Raji (cell line): Measurements from ENCODE around the gene KCNK7.

Experiments used
- POLR2A ChIP-seq: IDR thresholded peaks from 2 replicates; pipeline ENCODE4 v1.6.1; 2011; ENCODE audit warnings: low read depth, low read length, control low read depth; ENCODE audit not compliant: insufficient read depth

Gene KCNK7

DNA sequence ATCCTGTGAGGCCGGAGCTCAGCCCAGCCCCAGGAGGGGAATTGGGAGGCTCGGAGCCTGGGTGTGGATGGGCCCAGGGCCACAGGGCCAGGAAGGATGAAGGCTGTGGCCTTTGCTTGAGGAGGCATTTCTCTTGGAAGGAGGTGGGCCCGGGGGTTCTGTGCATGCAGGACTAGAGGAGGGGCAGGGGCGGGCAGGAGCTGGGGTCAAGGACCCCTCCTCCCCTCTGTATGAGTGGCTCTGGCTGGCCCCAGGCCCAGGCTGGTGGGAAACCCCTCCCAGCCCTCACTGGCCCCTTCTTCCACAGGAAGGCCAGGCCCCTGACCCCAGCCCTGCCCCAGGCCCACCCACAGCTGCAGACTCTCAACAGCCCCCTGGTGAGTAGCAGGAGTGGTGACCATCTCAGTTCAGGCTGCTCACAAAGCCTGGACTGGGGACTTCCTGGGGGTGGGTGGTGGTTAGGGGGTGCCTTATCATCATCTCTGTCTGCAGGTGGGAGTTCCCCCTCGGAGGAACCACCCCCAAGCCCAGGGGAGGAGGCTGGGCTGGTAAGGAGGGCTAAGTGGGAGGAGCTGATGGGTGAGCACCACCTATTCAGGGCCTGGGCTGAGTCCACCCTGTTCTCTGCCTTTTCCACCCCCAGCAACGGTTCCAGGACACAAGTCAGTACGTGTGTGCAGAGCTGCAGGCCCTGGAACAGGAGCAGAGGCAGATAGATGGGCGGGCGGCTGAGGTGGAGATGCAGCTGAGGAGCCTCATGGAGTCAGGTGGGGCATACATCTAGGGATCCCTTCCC, 6.0 kb downstream of the KCNK7 start:
- TF ChIP-seq POLR2A, result 0 out of 2 replicates have a peak, but pooled peaks have one; percentile 22

DNA sequence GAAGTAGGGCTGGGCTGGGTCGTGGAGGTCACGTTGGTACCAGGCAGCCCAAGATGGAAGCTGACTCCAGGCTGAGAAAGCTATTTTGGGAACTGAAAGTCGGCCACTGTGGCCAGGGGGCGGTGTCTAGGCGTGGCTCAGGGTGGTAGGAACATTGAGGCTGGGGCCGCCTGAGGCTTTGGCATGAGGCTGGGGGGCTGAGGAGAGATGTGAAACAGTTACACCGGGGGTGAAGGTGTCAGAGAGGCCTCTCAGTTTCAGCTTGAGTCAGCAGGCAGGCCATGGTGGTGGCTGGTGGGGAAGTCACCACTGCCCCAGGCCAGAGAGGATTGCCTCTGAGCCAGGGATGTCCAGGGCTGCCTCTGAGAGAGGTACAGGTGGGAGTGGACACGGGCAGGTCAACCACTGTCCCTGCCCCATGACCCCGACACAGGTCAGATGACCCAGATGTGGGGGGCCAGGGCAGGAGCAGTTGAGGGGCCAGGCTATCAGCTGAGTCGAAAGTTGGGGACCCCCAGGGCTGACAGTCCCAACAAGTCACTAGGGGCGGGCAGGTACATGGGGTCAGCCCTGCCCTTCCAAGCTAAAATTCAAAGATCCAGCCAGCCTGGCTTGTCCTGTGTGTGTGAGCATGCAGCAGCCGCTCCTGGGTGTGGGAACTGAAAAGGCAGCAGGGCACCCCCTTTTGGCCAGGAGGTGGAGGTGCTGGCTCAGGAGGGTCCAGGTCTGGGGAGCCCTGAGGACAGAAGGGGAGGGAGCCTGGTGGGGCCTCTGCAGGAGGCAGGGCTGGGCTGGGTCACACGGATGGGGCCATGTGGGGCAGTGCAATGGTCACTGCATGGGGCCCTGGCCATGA, 7.2 kb downstream of the KCNK7 start:
- TF ChIP-seq POLR2A, result peak; percentile 7; the same call in 1 of the 2 replicates

DNA sequence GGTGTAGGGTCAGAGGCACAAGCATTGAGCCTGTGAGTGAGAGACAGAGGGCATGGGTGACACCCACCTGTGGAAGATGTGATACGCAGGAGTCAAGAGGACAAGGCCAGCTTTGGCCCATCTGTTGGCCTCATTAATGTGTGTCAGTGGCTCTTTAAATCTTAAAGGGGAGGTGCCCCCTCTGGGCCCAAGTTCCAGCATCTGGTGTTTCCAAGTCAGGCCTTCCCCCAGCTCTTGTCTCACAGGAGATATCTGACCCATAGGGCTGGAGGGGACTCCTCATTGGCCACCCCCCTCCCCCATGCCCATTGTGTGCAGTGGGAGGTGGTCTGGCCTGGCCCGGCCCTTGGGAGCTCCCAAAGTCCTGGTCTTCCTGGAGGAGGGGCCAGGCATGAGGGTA, 8.9 kb downstream of the KCNK7 start:
- TF ChIP-seq POLR2A, result no peak

DNA sequence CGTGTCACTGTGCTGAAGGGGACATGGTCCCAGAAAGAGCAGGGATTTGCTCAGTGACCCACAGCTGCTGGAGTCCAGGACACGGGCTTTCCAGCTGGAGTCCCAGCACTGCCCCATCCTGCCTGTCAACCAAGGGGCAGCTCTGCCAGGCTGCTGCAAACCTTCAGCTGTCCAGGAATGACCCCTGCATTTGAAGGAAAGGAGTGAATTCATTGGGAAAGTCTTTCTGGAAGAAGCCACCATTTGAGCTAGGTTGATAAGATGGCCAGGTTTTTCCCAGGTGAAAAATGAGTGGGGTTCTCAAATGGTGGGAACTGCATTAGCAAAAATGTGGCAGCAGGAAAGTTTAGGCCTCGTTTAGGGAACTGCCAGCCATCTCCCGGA, 9.4 kb downstream of the KCNK7 start:
- no peak for TF ChIP-seq POLR2A

DNA sequence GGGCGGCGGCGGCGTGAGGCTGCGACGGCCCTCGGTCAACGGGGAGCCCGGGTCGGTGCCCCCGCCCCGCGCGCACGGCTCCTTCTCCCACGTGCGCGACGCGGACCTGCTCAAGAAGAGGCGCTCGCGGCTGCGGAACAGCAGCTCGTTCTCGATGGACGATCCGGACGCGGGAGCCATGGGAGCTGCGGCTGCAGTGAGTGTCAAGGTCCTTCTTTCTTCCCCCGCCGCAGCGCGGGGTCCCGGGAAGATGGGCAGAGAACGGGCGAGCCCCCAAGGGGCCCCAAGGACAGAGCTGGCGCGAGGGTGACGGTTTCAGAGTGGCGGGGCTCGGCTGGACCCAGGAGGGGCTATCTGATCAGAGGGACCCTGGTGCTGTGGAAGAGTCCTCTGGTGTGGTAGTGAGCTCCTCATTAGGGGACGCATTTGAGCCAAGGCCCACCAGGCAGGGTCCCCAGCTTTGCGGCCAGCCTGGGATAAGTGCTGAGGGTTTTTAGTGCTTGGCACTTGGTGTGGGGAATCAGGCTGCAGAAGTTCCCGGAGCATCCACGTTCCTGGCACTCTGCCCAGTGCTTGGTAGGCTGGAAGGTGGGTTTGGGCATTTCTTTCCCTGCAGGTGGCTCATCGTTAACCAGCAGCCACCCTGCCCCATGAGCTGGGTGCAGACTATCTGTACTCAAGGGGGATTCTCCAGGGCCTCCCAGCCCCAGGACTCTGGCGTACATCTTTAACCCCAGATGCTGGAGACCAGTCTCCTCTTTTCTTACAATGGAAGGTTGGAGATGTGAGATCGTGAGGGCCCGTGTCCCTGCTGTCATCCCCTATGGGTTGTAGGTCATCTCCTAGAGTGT, 10.0 kb downstream of the KCNK7 start:
- no peak for TF ChIP-seq POLR2A

DNA sequence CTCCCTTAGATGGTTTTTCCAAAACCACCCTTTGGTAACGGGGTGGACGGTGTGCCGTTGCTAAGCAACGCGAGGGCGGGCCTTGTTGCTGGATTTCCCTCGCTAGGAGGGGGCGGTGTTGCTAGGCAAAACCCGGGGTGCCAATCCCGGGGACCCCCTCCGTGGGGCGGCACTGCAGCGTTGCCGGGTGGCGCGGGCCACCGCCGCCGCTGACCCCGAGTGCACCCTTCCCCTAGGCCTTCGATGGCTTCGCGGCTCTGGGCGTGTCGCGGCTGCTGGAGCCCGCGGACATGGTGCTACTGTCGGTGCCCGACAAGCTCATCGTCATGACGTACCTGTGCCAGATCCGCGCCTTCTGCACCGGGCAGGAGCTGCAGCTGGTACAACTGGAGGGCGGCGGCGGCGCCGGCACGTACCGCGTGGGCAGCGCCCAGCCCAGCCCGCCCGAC, 10.9 kb downstream of the KCNK7 start:
- no peak for TF ChIP-seq POLR2A

DNA sequence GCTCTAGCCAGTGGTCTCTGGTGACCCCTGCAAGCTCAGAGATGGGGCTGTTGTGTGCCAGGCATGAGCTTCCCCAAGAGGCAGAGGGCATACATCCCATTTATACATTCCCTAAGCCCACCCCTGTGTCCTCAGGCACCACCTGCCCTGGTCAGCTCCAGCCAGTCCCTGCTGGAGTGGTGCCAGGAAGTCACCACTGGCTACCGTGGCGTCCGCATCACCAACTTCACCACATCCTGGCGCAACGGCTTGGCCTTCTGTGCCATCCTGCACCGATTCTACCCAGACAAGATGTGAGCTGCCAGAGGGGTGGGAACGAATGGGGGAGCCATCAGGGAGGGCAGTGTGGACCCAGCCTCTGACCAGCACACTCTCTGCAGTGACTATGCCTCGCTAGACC, 11.5 kb downstream of the KCNK7 start:
- TF ChIP-seq POLR2A, result no peak

DNA sequence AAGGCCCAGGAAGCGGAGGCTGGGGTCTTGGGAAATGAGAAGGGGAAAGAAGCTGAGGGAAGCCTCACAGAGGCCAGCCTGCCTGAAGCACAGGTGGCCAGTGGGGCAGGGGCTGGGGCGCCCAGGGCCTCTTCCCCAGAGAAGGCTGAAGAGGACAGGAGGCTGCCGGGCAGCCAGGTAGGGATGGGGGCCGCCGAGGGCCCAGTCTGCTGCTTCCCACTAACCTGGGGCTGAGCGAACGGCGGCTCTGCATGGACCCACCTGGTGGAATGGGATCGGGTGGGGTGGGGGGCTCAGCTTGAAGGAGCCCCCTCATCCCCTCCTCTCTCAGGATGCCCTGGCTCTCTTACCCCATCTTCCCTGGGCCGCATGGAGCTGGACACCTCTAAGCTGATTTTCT, 12.0 kb downstream of the KCNK7 start:
- no peak for TF ChIP-seq POLR2A

DNA sequence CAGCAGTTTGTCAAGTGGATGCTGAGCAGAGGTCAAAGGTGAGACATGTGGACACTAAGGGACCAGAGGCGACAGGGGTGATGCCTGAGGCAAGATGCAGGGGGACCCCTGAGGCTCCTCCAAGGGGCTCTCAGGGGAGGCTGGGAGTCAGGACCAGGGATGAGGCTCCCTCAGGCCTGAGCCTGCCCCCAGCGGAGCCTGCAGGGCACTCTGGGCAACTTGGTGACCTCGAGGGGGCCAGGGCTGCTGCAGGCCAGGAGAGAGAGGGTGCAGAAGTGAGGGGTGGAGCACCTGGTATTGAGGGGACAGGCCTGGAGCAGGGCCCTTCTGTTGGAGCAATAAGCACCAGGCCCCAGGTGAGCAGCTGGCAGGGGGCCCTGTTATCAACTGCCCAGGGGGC, 13.7 kb downstream of the KCNK7 start:
- TF ChIP-seq POLR2A, result no peak

DNA sequence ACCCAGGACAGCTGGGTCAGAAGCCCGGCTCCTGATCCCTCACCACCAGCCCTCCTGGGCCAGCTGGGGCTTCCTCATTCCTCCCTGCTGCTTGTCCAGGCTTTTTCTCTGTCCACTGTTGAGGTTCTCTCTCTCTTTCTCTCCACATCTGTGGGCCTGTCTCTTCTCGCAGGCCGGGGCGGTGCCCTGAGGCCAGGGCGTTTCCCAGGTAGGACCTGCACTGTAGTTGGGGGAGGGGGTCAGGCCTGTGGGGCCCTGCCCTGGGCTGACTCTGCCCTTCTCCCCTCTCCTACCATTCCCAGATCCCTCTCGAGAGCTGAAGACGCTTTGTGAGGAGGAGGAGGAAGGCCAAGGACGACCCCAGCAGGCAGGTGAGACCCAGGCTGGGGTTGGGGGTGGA, 14.8 kb downstream of the KCNK7 start:
- TF ChIP-seq POLR2A, result no peak

DNA sequence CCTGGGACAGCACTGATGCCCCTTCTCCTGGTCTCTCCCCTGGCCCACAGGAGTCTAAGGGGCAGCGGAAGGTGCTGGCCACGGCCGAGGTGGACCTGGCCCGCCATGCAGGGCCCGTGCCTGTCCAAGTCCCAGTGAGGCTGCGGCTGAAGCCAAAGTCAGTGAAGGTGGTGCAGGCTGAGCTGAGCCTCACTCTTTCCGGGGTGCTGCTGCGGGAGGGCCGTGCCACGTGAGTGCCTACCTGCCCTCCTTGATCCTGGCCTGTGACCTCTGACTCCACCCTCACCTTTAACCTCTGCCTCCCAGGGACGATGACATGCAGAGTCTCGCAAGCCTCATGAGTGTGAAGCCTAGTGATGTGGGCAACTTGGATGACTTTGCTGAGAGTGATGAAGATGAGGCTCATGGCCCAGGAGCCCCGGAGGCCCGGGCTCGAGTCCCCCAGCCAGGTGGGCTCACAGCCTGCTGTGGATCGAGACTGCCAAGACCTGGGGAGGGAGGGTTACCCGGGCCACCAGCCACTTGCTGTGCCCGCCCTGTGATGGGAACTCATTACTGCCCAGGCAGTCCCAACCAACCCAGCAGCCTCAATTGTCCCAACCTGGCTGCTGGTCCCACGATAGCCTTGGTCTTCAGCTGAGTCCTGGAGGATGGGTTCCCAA, 15.4 kb downstream of the KCNK7 start:
- TF ChIP-seq POLR2A, result no peak

DNA sequence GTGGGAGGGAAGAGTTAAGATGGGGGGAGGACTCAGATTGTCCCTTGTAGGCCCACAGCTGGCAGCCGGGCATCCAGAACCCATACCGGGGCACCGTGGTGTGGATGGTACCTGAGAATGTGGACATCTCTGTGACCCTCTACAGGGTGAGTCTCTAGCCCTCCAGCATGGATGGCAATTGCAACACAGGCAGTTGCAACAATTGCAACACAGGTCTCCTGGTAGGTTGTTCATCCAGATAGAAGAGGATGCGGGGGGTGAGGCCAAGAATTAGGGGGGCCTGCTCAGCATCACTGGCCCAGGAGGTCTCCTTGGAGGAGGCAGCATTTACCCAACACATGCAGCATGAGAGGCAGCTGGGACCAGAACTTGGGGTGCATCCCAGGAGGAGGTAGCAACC, 16.3 kb downstream of the KCNK7 start:
- TF ChIP-seq POLR2A, result no peak

DNA sequence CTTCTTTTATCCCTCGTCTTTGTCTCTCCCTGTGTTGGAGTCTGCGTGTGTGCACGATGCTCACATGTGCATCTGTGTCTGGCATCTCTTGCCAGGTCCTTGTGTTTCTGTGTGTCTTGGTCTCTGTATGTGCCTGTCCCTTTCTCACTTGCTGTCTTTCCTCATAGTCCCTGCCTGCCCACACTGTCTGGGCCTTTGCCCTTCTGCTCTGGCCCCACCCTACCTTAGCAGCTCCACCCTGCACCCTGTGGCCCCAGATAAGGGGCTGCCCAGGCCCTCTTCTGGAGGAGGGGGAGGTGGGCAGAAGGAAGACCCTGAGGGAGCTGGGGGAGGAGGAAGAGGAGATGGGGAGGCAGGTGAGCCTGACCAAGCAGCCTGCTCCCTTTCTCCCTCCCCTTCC, 16.9 kb downstream of the KCNK7 start:
- TF ChIP-seq POLR2A, result no peak

DNA sequence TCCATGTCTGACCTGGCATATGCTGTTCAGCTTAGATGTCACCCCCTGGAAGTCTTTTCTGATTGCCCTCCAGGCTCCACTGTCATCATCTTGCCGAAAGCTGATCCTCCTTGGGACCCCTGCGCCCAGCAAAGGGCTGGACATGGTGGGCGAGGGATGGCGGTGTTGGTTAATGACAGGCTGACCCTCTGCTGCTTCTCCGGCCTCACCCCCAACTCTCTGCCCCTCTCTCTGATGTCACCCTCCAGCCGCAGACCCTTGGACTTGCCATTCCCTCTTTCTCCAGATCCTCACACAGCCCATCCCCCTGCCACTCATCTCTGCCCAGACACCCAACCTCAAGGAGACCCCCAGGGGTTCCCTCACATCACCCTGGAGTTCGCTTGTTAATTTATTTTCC, 17.5 kb downstream of the KCNK7 start:
- no peak for TF ChIP-seq POLR2A

DNA sequence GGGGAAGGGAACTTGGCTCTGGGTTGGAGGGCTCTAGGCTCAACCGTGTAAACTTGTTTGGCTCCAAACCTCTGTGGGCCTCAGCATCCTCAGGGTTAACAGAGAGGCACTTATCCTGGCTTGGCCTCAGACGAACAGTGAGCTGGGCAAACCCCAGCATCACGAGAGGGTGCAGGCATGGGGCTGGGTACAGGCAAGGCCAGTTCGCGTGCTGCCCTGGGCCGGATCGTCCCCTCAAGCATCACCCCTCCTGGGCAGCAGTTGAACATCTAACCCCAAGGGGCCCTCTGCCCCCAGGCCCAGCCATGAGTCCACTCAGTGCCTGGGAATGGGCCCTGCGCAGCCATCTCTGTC, 17.9 kb downstream of the KCNK7 start:
- no peak for TF ChIP-seq POLR2A
